IMR-90 (cell line): ENCODE results near the gene ANK2. TPM values are rescaled to one million over a fixed set of nuclear protein-coding genes. Genes with fewer than 3 reads are reported as not detected.

Source experiments
- ATAC-seq: fragments of 200-7000 bp; cut with Tn5 transposase; 2 replicates; pipeline ENCODE4 v1.9.1; 2020; ENCODE audit warnings: low read depth, mild to moderate bottlenecking, moderate library complexity
- BruUV-seq: library from RNA; stranded (reverse); fragments of 400-500 nt; replicated peaks from 2 replicates; lab custom pipeline; 2021; lab: Mats Ljungman, UMichigan
- CTCF ChIA-PET: fragments of 300-600 bp; formaldehyde crosslinking; extraction: SDS; loops from one replicate; lab custom pipeline; 2021; ENCODE audit warnings: antibody characterized with exemption; lab: Yijun Ruan, JAX
- POLR2A ChIA-PET: fragments of 300-600 bp; sonication (Branson Sonifier 250); formaldehyde crosslinking; loops from one replicate; lab custom pipeline; 2022; ENCODE audit warnings: antibody characterized with exemption; ENCODE audit not compliant: unreplicated experiment; lab: Charles Lee
- DNase-seq: peaks from one replicate; pipeline ENCODE4 v3.0.0; 2013
- H2AFZ ChIP-seq: replicated peaks from 2 replicates; pipeline ENCODE3; 2013; ENCODE audit warnings: low read length, mild to moderate bottlenecking; ENCODE audit not compliant: poor library complexity
- H2AK5ac ChIP-seq: 2 replicates; pipeline ENCODE4 v1.6.1; 2013; ENCODE audit warnings: low read depth, low read length, inconsistent platforms
- H2AK9ac ChIP-seq: replicated peaks from 2 replicates; pipeline ENCODE3; 2013; ENCODE audit warnings: mild to moderate bottlenecking, low read depth, low read length, moderate library complexity; ENCODE audit not compliant: poor library complexity
- H2BK120ac ChIP-seq: 2 replicates; pipeline ENCODE4 v1.6.1; 2013; ENCODE audit warnings: low read depth, low read length, inconsistent platforms
- H2BK15ac ChIP-seq: 3 replicates; pipeline ENCODE4 v1.6.1; 2013; ENCODE audit warnings: low read depth, low read length, inconsistent platforms
- H2BK20ac ChIP-seq: 2 replicates; pipeline ENCODE4 v1.6.1; 2013; ENCODE audit warnings: low read depth, mild to moderate bottlenecking, inconsistent platforms, low read length, moderate library complexity
- H2BK5ac ChIP-seq: 2 replicates; pipeline ENCODE4 v1.6.1; 2013; ENCODE audit warnings: mild to moderate bottlenecking, low read depth, low read length, inconsistent platforms; ENCODE audit not compliant: poor library complexity, severe bottlenecking
- H3K14ac ChIP-seq: replicated peaks from 2 replicates; pipeline ENCODE4 v1.6.1; 2013; ENCODE audit warnings: low read depth, low read length, inconsistent platforms
- H3K18ac ChIP-seq: 2 replicates; pipeline ENCODE4 v1.6.1; 2013; ENCODE audit warnings: low read depth, low read length, control low read depth
- H3K23ac ChIP-seq: 2 replicates; pipeline ENCODE4 v1.6.1; 2013; ENCODE audit warnings: low read depth, low read length, inconsistent platforms
- H3K27ac ChIP-seq: 2 replicates; pipeline ENCODE4 v1.5.1; 2013; ENCODE audit warnings: mild to moderate bottlenecking, control low read depth, low read length; ENCODE audit not compliant: insufficient read depth
- H3K27me3 ChIP-seq: 2 replicates; pipeline ENCODE4 v1.6.1; 2013; ENCODE audit warnings: low read length; ENCODE audit not compliant: control insufficient read depth, insufficient read depth
- H3K36me3 ChIP-seq: 2 replicates; pipeline ENCODE4 v1.6.1; 2013; ENCODE audit warnings: low read length, mixed read lengths; ENCODE audit not compliant: control insufficient read depth, insufficient read depth
- H3K4ac ChIP-seq: 2 replicates; pipeline ENCODE4 v1.6.1; 2013; ENCODE audit warnings: low read depth, low read length, inconsistent platforms
- H3K4me1 ChIP-seq: 2 replicates; pipeline ENCODE4 v1.6.1; 2013; ENCODE audit warnings: low read length, mixed read lengths; ENCODE audit not compliant: control insufficient read depth, insufficient read depth
- H3K4me2 ChIP-seq: 2 replicates; pipeline ENCODE4 v1.6.1; 2013; ENCODE audit warnings: low read depth, mild to moderate bottlenecking, control low read depth, low read length, moderate library complexity
- H3K4me3 ChIP-seq: 2 replicates; pipeline ENCODE4 v1.5.1; 2013; ENCODE audit warnings: low read depth, mild to moderate bottlenecking, control low read depth, low read length, moderate library complexity; ENCODE audit not compliant: insufficient read depth
- H3K56ac ChIP-seq: 2 replicates; pipeline ENCODE4 v1.6.1; 2013; ENCODE audit warnings: low read length, inconsistent platforms; ENCODE audit not compliant: insufficient read depth; ENCODE audit errors: extremely low read depth
- H3K79me1 ChIP-seq, 2 experiments: 2 replicates each; pipeline ENCODE4 v1.6.1; 2013; ENCODE audit warnings: low read length in 2 of 2, inconsistent platforms in 1 of 2, low read depth in 1 of 2
- H3K9ac ChIP-seq: 2 replicates; pipeline ENCODE4 v1.6.1; 2013; ENCODE audit warnings: low read depth, low read length, control low read depth
- H3K9me1 ChIP-seq: 2 replicates; pipeline ENCODE4 v1.6.1; 2013; ENCODE audit warnings: low read length, inconsistent platforms; ENCODE audit not compliant: insufficient read depth
- H3K9me3 ChIP-seq: 2 replicates; pipeline ENCODE4 v1.6.1; 2013; ENCODE audit warnings: low read length; ENCODE audit not compliant: control insufficient read depth, insufficient read depth
- H4K20me1 ChIP-seq: 2 replicates; pipeline ENCODE4 v1.6.1; 2013; ENCODE audit warnings: low read length, inconsistent platforms; ENCODE audit not compliant: insufficient read depth
- H4K5ac ChIP-seq: 2 replicates; pipeline ENCODE4 v1.6.1; 2013; ENCODE audit warnings: mild to moderate bottlenecking, low read depth, low read length, control low read depth
- H4K8ac ChIP-seq, 2 experiments: 2 replicates each; pipeline ENCODE4 v1.6.1; 2013; ENCODE audit warnings: low read depth in 2 of 2, low read length in 2 of 2, control low read depth in 1 of 2, inconsistent platforms in 1 of 2
- H4K91ac ChIP-seq: 2 replicates; pipeline ENCODE4 v1.6.1; 2013; ENCODE audit warnings: low read depth, low read length, inconsistent platforms; ENCODE audit not compliant: insufficient read depth
- BHLHE40 ChIP-seq: fragments of 150-350 bp; IDR thresholded peaks from 2 replicates; pipeline ENCODE4 v1.6.1; 2016; ENCODE audit warnings: mild to moderate bottlenecking, low read depth, low read length
- CEBPB ChIP-seq: IDR thresholded peaks from 2 replicates; pipeline ENCODE4 v1.6.1; 2012; ENCODE audit warnings: low read depth, low read length, improper control_type of control experiment
- CHD1 ChIP-seq: IDR thresholded peaks from 2 replicates; pipeline ENCODE4 v1.6.1; 2012; ENCODE audit warnings: low read depth, low read length, improper control_type of control experiment
- CTCF ChIP-seq: conservative IDR thresholded peaks from 2 replicates; pipeline ENCODE4 v1.5.1; 2012; ENCODE audit warnings: mild to moderate bottlenecking, low read depth, low read length, improper control_type of control experiment
- ELK1 ChIP-seq: fragments of 150-350 bp; IDR thresholded peaks from 2 replicates; pipeline ENCODE4 v1.6.1; 2016; ENCODE audit warnings: low read depth, mild to moderate bottlenecking, low read length, moderate library complexity, borderline replicate concordance
- FOS ChIP-seq: fragments of 150-350 bp; IDR thresholded peaks from 2 replicates; pipeline ENCODE4 v1.6.1; 2016; ENCODE audit warnings: low read depth, low read length
- MAFK ChIP-seq: IDR thresholded peaks from 2 replicates; pipeline ENCODE4 v1.6.1; 2012; ENCODE audit warnings: low read depth, low read length, improper control_type of control experiment
- MAZ ChIP-seq: IDR thresholded peaks from 2 replicates; pipeline ENCODE4 v1.6.1; 2012; ENCODE audit warnings: low read depth, mild to moderate bottlenecking, low read length, improper control_type of control experiment, moderate library complexity, borderline replicate concordance
- MXI1 ChIP-seq: IDR thresholded peaks from 2 replicates; pipeline ENCODE4 v1.6.1; 2012; ENCODE audit warnings: low read depth, mild to moderate bottlenecking, low read length, moderate library complexity, borderline replicate concordance
- NFE2L2 ChIP-seq: fragments of 150-350 bp; IDR thresholded peaks from 2 replicates; pipeline ENCODE4 v1.6.1; 2016; ENCODE audit warnings: low read depth, mild to moderate bottlenecking, low read length
- POLR2A ChIP-seq: IDR thresholded peaks from 2 replicates; pipeline ENCODE4 v1.6.1; 2012; ENCODE audit warnings: mild to moderate bottlenecking, low read depth, low read length
- RAD21 ChIP-seq: IDR thresholded peaks from 2 replicates; pipeline ENCODE4 v1.6.1; 2012; ENCODE audit warnings: low read length, improper control_type of control experiment
- RCOR1 ChIP-seq: IDR thresholded peaks from 2 replicates; pipeline ENCODE4 v1.6.1; 2012; ENCODE audit warnings: mild to moderate bottlenecking, low read length, improper control_type of control experiment; ENCODE audit not compliant: insufficient replicate concordance
- RFX5 ChIP-seq: IDR thresholded peaks from 2 replicates; pipeline ENCODE4 v1.8.0; 2012; ENCODE audit warnings: low read depth, mild to moderate bottlenecking, low read length, moderate library complexity
- SMC3 ChIP-seq: fragments of 150-350 bp; IDR thresholded peaks from 2 replicates; pipeline ENCODE4 v1.6.1; 2016; ENCODE audit warnings: low read depth, mild to moderate bottlenecking, antibody characterized with exemption, low read length, moderate library complexity
- USF2 ChIP-seq: fragments of 150-350 bp; IDR thresholded peaks from 2 replicates; pipeline ENCODE4 v1.6.1; 2017; ENCODE audit warnings: mild to moderate bottlenecking, antibody characterized with exemption, low read length, low read depth
- WGBS, 2 experiments: methylation state at CpG; one replicate each; pipeline versions ENCODE4 v1.1.5 to v1.1.7; 2013; ENCODE audit warnings: missing lambda C conversion rate in 2 of 2; ENCODE audit not compliant: insufficient read length in 1 of 2; ENCODE audit errors: extremely low coverage in 2 of 2; 5-methylcytosine and 5-hydroxymethylcytosine counted together
- dilution Hi-C: fragments of 300-500 bp; cut with HindIII; formaldehyde crosslinking; loops from one replicate; pipeline ENCODE4 v1.14.3; 2018; ENCODE audit warnings: low sequenced_read_pairs; ENCODE audit not compliant: unreplicated experiment
- in situ Hi-C: fragments of 300-500 bp; cut with MboI; formaldehyde crosslinking; loops from 3 replicates; pipeline ENCODE4 v1.14.3; 2019; ENCODE audit warnings: low sequenced_read_pairs, inconsistent platforms, mixed read lengths
- intact Hi-C: fragments of 100-400 bp; cut with micrococcal nuclease; formaldehyde crosslinking; loops from 2 replicates; pipeline ENCODE4 v1.10.0; 2022
- polyA plus RNA-seq, 3 experiments: library from polyadenylated mRNA; depleted of rRNA; stranded (reverse); fragments of >200 nt; gene quantifications; 2 replicates each; pipeline ENCODE4 v1.2.3, GENCODE V29; 2012; ENCODE audit warnings: low replicate concordance in 1 of 3
- total RNA-seq: library from RNA; depleted of rRNA; stranded (reverse); fragments of >200 nt; gene quantifications from 2 replicates; pipeline ENCODE4 v1.2.3, GENCODE V29; 2012

The ANK2 gene
- total and polyA plus RNA-seq, 2 of the 4 experiments (the other 2 are of a cell fraction) = 0.82 to 6.6 TPM

- H3K9me1 ChIP-seq = no peaks in the 10 kb centered on the region
- H3K36me3 ChIP-seq = no peaks in the 10 kb centered on the region
- H4K91ac ChIP-seq = no peak overlapping the region
- dilution Hi-C loops (no loop called here), intact Hi-C loops (no loop called here), in situ Hi-C loops (no loop called here)
- H2BK5ac ChIP-seq = no peak overlapping the region
- H3K79me1 ChIP-seq = no peaks in the 10 kb centered on the region
- no peaks in the 10 kb centered on the region for H3K27me3 ChIP-seq
- ChIA-PET CTCF (interaction anchor here (0.6 to 0.9 kb wide), 2 partner anchors 22 to 1153 kb away, joined by 3 to 6 read pairs; no protein-coding TSS in a partner anchor), POLR2A (no interaction called here)
- no peak overlapping the region for H2AK9ac ChIP-seq
- no peak overlapping the region for H3K23ac ChIP-seq
- no peak overlapping the region for H3K27ac ChIP-seq
- no peak overlapping the region for H3K4ac ChIP-seq
- 0 out of 2 replicates have a peak, but pooled peaks cover 2% of the 10 kb centered on the region for H3K4me1 ChIP-seq
- H3K4me3 ChIP-seq = no peak overlapping the region
- no peak overlapping the region for H4K8ac ChIP-seq
- no peak overlapping the region; the same call in 1 of the 2 replicates for H3K4me2 ChIP-seq
- BruUV-seq = no TSS peak
- no peak overlapping the region for H2AK5ac ChIP-seq
- H3K14ac ChIP-seq = no peak overlapping the region
- ATAC-seq = peak; percentile 92
- H4K20me1 ChIP-seq = no peaks in the 10 kb centered on the region
- H2BK15ac ChIP-seq = no peak overlapping the region
- no peak overlapping the region for H2AFZ ChIP-seq
- no peaks in the 10 kb centered on the region for H3K9me3 ChIP-seq
- no peak overlapping the region for H3K18ac ChIP-seq
- no CpG with 5 or more reads among the region's 4 CpGs for WGBS, 2 experiments
- no peak overlapping the region for H3K56ac ChIP-seq
- H2BK20ac ChIP-seq = 0 out of 2 replicates have a peak overlapping the region, but pooled peaks have one; percentile 1
- H4K5ac ChIP-seq = no peak overlapping the region
- H2BK120ac ChIP-seq = no peak overlapping the region
- H3K9ac ChIP-seq = no peak overlapping the region
- DNase-seq = peak; percentile 97
- peak; percentile 40; the same call in 1 of the 2 replicates for TF ChIP-seq RAD21
- TF ChIP-seq USF2 = no peak
- peak; percentile 20; the same call in 1 of the 2 replicates for TF ChIP-seq MAZ
- TF ChIP-seq CHD1 = no peak
- TF ChIP-seq MXI1 = no peak
- TF ChIP-seq CTCF = peak; percentile 46
- peak; percentile 62 for TF ChIP-seq RCOR1
- TF ChIP-seq BHLHE40 = no peak; the same call in 1 of the 2 replicates
- TF ChIP-seq FOS = peak; percentile 46; the same call in 1 of the 2 replicates
- no peak for TF ChIP-seq SMC3
- TF ChIP-seq MAFK = no peak
- TF ChIP-seq POLR2A = no peak
- peak; percentile 99 for TF ChIP-seq CEBPB
- no peak for TF ChIP-seq RFX5
- TF ChIP-seq NFE2L2 = no peak
- no peak for TF ChIP-seq ELK1
Measured at GRCh38 chr4:113411496-113411938, 362.1 kb downstream of the ANK2 start.
